ENCODE data around the gene LARP4B.

Gene LARP4B

GRCh38 chr10:931326-932318 is at the start of gene LARP4B:
Gene LARP4B, minus strand, starts transcription at chr10:931705. Its CDS starts 45,984 bp downstream, at chr10:885721.
- DNase-seq, result peak; percentile 88

DNA sequence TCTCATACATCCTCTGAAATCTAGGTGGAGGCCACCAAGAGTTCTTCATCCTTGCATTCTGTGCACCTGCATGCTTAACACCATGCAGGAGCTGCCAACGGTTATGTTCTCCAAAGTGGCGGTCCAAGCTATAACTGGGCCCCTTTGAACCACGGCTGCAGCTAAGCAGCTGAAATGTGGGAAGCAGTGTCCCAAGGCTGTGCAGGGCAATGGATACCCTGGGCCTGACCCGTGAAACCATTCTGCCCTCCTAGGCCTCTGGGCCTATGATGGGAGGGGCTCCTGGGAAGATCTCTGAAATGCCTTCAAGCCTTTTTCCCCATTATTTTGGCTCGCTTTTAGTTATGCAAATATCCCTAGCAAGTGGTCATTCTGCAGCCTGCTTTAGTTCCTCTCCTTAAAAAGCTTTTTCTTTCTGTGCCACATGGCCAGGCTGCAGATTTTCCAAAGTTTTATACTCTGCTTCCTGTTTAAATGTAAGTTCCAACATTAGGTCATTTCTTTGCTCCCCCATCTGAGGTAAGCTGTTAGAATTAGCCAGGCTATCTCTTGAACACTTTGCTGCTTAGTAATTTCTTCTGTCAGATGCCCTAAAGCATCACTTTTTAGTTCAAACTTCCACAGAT is 49.1 kb upstream of the LARP4B start:
- DNase-seq, result no peak

DNA sequence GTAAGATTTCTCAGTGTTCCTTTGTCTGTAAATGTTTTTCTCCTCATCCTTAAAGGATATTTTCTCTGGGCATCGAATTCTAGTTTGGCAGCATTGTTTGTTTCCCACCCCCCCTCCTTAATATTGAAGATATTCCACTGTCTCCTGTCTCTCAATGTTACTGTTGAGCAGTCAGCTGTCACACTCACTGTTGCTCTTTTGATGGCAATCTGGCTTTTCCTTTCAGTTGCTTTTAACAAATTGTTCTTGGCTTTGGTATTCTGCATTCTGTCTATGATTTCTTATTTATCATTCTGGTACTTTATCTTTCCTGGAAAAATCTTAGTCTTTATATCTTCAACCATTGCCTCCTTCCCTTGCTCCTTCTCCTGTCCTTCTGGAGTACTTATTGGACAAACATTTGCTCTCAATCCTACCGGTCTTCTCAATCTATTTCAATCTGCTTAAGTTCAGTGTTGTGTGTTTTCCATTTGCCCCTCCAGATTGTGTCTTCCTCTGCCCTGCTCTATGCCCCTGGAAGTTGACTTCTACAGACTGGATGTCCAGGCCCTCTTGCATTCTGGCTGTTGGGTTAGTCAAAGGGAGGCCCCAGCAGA is 47.4 kb upstream of the LARP4B start:
- DNase-seq, result no peak

DNA sequence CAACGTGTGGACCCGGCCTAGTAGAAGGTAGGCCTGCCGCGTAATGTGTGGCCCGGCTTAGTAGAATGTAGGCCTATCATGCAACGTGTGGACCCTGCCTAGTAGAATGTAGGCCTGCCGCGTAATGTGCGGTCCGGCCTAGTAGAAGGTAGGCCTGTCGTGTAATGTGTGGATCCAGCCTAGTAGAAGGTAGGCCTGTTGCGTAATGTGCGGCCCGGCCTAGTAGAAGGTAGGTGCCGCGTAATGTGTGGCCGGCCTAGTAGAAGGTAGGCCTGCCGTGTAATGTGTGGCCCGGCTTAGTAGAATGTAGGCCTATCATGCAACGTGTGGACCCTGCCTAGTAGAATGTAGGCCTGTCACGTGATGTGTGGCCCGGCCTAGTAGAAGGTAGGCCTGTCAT is 44.8 kb upstream of the LARP4B start:
- DNase-seq, result no peak

- DNase-seq, result no peak
Observed at GRCh38 chr10:974785-975074, 43.2 kb upstream of the LARP4B start.

DNA sequence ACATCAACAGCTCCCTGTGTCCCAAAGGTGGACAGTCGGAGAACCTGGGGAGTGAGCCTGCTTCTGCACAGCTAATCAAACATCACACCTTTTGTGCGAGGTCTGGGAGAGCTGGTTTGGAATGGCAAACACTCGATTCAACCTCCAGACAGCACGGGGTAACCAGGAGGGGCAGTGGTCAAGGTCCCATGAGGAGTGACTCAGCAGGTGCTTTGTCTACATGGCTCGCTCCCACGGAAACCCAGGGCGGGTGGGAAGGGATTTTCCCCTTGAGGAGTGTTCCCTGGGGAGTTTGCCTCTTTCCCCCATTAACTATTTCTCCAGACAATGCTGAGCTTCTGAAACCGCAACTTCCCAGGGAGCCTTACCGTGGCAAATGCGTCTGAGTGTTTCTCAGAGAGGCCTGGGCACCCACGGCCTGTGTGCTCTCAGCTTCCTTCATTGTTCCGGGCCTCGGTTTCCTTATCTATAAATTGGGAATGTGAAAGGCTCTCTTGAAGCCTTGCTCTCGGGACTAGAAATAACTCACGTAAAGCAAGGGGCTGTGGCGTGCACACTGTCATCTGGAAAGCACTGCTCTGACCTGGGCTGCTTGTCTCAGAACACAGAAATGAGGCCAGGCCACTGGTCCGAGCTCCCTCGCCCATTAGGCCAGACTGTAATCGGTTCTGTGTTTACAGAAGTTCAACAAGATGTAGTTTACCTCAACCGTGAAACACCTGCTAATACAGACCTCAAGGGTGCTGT is 42.7 kb upstream of the LARP4B start:
- no peak for DNase-seq

DNA sequence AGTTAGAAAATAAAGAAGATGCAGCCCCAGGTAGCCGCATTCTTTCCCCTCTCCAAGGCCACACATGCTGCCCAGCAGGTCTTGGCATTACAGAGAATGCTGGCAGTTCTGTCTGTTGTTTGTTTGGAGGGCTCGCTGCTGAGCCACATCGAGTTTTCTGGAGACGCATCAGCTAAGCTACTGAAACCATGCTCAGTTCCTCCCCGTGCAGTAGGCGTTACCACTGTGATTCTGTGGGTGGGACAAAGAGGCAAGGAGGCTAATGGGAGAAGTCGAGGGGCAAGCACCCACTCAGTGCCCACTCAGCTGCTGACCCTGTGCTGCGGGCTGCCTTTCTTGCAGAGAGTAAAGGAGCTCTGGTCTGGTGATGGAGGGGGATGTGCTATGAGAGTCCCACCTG is 41.3 kb upstream of the LARP4B start:
- DNase-seq, result no peak

DNA sequence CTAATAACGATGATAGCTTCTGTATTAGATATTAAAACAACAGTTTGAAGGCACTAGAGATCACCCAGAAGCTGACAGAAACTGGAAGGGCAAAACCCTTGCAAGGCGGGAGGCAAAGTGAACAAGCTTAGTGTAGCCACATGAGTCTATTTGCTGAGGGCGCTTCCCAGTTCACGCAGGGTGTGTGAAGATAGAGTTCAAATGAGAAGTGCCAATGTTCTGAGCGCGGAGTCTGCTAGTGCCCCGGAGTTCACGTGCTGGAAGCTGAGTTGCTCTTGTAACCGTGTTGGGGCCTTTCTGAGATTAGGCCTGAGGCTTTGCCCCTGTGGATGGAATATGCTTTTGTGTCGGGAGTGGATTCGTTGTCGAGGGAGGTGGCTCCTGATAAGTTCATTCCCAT is 40.1 kb upstream of the LARP4B start:
- DNase-seq, result no peak

DNA sequence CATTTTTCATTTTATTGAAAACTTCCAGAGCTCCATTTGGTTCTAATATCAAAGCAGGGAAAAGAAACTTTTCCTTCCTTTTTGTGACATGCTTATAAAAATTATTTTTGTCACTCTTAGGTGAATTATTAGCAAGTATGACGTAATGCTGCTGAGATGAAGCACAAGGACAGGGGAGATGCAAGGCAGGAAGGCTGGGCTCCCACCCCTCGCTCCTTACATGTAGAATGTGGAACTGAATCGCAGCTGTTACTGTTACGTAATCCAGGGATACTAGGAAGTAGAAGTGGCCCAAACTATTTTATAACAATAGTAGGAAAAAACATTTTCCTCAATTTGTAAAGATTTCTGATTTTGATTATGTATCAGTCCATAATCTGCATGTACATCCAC is 39.6 kb upstream of the LARP4B start:
- DNase-seq, result no peak

GRCh38 chr10:970311-971149 is 39.0 kb upstream of the LARP4B start:
- peak; percentile 54 for DNase-seq

DNA sequence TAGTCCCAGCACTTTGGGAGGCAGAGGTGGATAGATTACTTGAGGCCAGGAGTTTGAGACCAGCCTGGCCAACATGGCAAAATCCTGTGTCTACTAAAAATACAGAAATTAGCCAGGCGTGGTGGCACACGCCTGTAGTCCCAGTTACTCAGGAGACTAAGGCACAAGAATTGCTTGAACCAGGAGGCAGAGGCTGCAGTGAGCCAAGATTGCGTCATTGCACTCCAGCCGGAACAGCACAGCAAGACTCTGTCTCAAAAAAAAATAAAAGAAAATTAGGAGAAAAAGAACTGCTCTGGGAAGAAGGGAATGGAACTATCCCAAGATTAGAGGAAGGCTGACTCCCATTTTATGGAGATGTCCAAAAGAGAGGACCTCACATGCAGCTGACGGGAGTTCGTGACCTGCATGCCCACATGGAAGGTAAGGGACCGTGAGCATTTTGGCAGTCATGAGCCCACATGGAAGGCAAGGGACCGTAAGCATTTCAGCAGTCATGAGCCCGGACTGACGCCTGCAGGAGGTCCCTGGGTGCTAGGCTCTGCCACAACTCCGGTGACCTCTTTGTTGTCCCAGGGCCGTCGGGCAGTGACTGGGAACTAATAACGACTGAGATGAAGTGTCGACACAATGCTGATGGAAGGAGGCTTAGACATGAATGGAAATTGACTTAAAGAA is 38.1 kb upstream of the LARP4B start:
- DNase-seq, result no peak

GRCh38 chr10:968546-969199 is 37.2 kb upstream of the LARP4B start:
- DNase-seq, result no peak

GRCh38 chr10:966466-967235 is 35.1 kb upstream of the LARP4B start:
- no peak for DNase-seq

GRCh38 chr10:964988-965417 is 33.5 kb upstream of the LARP4B start:
- DNase-seq, result no peak

DNA sequence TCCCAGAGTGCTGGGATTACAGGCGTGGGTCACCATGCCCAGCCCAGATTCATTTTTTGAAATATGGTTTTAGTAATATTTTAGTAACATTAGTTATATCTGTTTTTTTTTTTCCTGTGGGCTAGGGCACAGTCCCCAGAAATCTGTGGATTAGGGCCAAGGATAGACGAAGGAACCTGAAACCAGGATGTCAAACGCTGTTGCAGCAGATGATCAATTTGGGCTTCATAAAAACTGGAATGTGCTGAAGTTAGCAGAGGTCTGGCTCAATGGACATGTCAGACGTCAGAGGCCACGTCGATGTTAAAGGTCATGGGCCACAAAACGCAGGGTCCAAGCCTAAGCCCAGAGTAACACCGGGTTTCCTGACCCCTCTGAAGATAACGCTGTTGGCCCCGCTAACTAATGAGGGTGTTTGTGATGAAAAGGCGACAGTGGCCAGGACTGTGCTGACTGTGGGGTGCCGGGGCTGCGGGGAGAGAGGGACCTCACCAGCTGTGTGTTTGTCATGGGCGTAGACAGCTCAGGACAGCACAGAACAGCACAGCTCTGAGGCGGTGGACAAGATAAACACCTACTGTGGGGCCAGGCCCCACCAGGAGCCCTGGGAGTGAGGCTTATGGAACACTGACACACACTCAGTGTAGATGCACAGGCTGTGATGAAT is 32.9 kb upstream of the LARP4B start:
- DNase-seq, result no peak

GRCh38 chr10:963655-964054 is 32.1 kb upstream of the LARP4B start:
- no peak for DNase-seq

- no peak for DNase-seq
Observed at GRCh38 chr10:963186-963585, 31.7 kb upstream of the LARP4B start.

GRCh38 chr10:962342-962741 is 30.8 kb upstream of the LARP4B start:
- DNase-seq, result no peak

- no peak for DNase-seq
Observed at GRCh38 chr10:958856-959255, 27.4 kb upstream of the LARP4B start.

GRCh38 chr10:958106-958505 is 26.6 kb upstream of the LARP4B start:
- DNase-seq, result no peak
